ENCODE measurements around the gene STMN3. TPM values are rescaled to one million over a fixed set of nuclear protein-coding genes. Genes with fewer than 3 reads are reported as not detected.
A peak's percentile ranks its signal among the peaks of the same experiment; 100 is the strongest.
"Not testable (repeated sequence)": the region's sequence is repeated elsewhere in the genome, so short reads cannot be mapped to it uniquely, and the experiment has no call there.

Gene STMN3
- polyA plus RNA-seq, 1 experiment = 12.7 TPM

DNA sequence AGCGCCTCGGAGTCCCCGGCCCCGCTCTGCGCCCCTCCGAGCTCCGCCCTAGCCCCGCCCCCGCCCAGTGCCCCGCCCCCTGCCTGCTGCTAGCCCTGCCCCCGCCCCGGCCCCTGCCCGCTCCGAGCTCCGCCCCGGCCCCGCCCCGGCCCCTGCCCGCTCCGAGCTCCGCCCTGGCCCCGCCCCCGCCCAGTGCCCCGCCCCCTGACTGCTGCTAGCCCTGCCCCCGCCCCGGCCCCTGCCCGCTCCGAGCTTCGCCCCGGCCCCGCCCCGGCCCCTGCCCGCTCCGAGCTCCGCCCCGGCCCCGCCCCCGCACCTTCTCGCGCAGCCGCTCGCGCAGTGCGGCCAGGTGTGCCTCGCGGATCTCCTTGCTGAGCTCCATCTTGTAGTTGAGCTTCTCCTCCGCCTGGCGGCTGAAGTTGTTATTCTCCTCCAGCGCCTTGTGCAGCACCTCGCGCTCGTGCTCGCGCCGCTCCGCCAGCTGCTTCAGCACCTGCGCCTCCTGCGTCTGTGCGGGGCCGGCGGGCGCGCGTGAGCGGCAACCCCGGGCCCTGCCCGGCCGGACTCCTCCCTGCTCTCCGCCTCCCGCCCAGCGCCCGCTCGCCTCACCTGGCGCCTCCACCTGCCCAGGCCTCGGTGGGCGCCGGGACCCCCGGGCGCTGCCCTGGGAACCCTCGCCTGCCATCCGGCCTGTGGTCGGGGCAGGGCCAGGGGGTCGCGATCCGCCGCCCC is 11.3 kb downstream of the STMN3 start:
- DNase-seq (ENCODE audit: low read depth) = no peak
- H3K27me3 ChIP-seq (ENCODE audit: control insufficient read depth, insufficient read depth, low read length) = no peaks in the 10 kb centered on the region
- peak; percentile 28 for TF ChIP-seq CTCF (IDR thresholded peaks at IDR 0.05; ENCODE audit: insufficient read depth, low read depth, low read length)
- ChIA-PET CTCF (interaction anchor here (0.6 to 1.7 kb wide), 7 partner anchors 10 to 104 kb away, joined by 3 read pairs; partner anchors contain the start of genes PTK6, RTEL1 and STMN3), POLR2A (interaction anchor here (0.6 to 0.8 kb wide), 3 partner anchors 16 to 107 kb away, joined by 3 to 8 read pairs (median 3); partner anchors contain the start of gene RTEL1)
- peak overlapping the region; percentile 50 for H3K4me3 ChIP-seq (ENCODE audit: low read depth, low read length)
- no peaks in the 10 kb centered on the region for H3K36me3 ChIP-seq (ENCODE audit: control insufficient read depth, insufficient read depth, low read length)

GRCh38 chr20:63641146-63641791 is 12.0 kb downstream of the STMN3 start:
- ChIA-PET CTCF (interaction anchor here (1.0 to 1.7 kb wide), 5 partner anchors 9 to 102 kb away, joined by 3 read pairs; partner anchors contain the start of gene STMN3), POLR2A (interaction anchor here (0.8 kb wide), 1 partner anchor 17 kb away, joined by 3 read pairs; the partner anchor contains the start of gene RTEL1)
- H3K36me3 ChIP-seq (ENCODE audit: control insufficient read depth, insufficient read depth, low read length) = no peaks in the 10 kb centered on the region
- no peak for DNase-seq (ENCODE audit: low read depth)
- no peak for TF ChIP-seq CTCF (IDR thresholded peaks at IDR 0.05; ENCODE audit: insufficient read depth, low read depth, low read length)
- H3K27me3 ChIP-seq (ENCODE audit: control insufficient read depth, insufficient read depth, low read length) = no peaks in the 10 kb centered on the region
- peak overlapping the region; percentile 46 for H3K4me3 ChIP-seq (ENCODE audit: low read depth, low read length)

- H3K27me3 ChIP-seq (ENCODE audit: control insufficient read depth, insufficient read depth, low read length); H3K4me3 ChIP-seq (ENCODE audit: low read depth, low read length); DNase-seq (ENCODE audit: low read depth); H3K36me3 ChIP-seq (ENCODE audit: control insufficient read depth, insufficient read depth, low read length); CTCF ChIA-PET; POLR2A ChIA-PET: not testable (repeated sequence)
These were observed 12.5 kb downstream of the STMN3 start for GRCh38 chr20:63640686-63641085.

GRCh38 chr20:63640086-63640485 is 13.1 kb downstream of the STMN3 start:
- ChIA-PET POLR2A (interaction anchor here (0.5 kb wide), 1 partner anchor 246 kb away, joined by 3 read pairs; no protein-coding TSS in a partner anchor), CTCF (no interaction called here)
- no peak overlapping the region for H3K4me3 ChIP-seq (ENCODE audit: low read depth, low read length)
- H3K36me3 ChIP-seq (ENCODE audit: control insufficient read depth, insufficient read depth, low read length) = no peaks in the 10 kb centered on the region
- no peaks in the 10 kb centered on the region for H3K27me3 ChIP-seq (ENCODE audit: control insufficient read depth, insufficient read depth, low read length)
- TF ChIP-seq CTCF (IDR thresholded peaks at IDR 0.05; ENCODE audit: insufficient read depth, low read depth, low read length) = no peak
- no peak for DNase-seq (ENCODE audit: low read depth)

DNA sequence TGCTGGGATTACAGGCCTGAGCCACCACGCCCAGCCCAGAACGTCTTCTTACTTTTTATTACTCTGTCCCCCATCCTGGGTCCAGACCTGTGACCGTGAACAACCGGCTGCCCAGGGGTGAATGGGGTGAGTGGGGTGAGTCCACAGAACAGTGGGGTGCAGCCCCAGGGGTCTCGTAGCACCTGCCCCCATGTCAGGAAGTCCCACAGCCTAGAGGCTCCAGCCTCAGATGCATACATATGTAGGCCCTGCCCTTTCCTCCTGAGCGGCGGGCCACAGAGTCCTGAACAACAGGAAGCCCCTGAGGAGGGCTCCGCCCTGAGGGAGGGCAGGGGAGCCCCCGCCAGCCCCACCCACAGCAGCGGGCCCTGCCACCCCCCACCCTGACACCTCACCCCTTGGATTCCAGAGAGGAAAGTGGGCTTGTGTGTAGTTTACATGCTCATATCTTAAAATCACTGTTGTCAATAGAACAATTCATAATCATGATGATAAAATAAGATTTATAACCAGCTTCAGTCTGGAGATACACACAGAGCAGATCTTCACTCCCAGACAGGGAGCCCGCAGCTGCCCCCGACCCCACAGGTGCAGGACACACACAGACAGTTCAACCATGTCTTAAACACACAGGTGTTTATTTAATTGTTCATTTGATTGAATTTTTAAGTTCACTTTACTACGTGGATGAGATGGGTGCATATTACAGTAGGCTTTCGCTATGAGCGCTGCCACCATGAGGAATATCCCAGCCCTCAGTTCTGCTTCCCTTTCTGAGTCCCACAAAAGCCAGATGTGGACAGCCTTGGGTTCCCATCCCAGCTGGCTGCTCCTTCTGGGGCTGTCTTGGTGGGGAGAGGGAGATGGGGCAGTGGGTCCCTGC is 13.9 kb downstream of the STMN3 start:
- DNase-seq (ENCODE audit: low read depth) = no peak
- H3K4me3 ChIP-seq (ENCODE audit: low read depth, low read length) = no peak overlapping the region
- H3K36me3 ChIP-seq (ENCODE audit: control insufficient read depth, insufficient read depth, low read length) = no peaks in the 10 kb centered on the region
- ChIA-PET CTCF (no interaction called here), POLR2A (interaction anchor here (0.5 kb wide), 1 partner anchor 247 kb away, joined by 3 read pairs; no protein-coding TSS in a partner anchor)
- no peaks in the 10 kb centered on the region for H3K27me3 ChIP-seq (ENCODE audit: control insufficient read depth, insufficient read depth, low read length)
- TF ChIP-seq CTCF (IDR thresholded peaks at IDR 0.05; ENCODE audit: insufficient read depth, low read depth, low read length) = no peak
